ENCODE measurements around the gene USF1. TPM values are rescaled to one million over a fixed set of nuclear protein-coding genes. Genes with fewer than 3 reads are reported as not detected.
"Not testable (repeated sequence)": the region's sequence is repeated elsewhere in the genome, so short reads cannot be mapped to it uniquely, and the experiment has no call there.

USF1 gene
- total RNA-seq, 1 donor from 2014 or later: 45.9 TPM

GRCh38 chr1:161000736-161001480 lies 44.9 kb downstream of the USF1 start:
- TF ChIP-seq CTCF (IDR thresholded peaks at IDR 0.05; ENCODE audit: insufficient read depth, low read length, poor library complexity, severe bottlenecking): no peak
- peaks cover 9% of the 10 kb centered on the region for H3K36me3 ChIP-seq (ENCODE audit: control insufficient read depth, insufficient read depth, low read length)
- no peak overlapping the region for H3K4me3 ChIP-seq (ENCODE audit: low read depth, low read length)
- DNase-seq (ENCODE audit: low read depth): no peak
- H3K27me3 ChIP-seq (ENCODE audit: control insufficient read depth, insufficient read depth, low read length): no peaks in the 10 kb centered on the region

GRCh38 chr1:160999376-160999775 lies 46.4 kb downstream of the USF1 start:
- no peaks in the 10 kb centered on the region for H3K27me3 ChIP-seq (ENCODE audit: control insufficient read depth, insufficient read depth, low read length)
- no peak for TF ChIP-seq CTCF (IDR thresholded peaks at IDR 0.05; ENCODE audit: insufficient read depth, low read length, poor library complexity, severe bottlenecking)
- peaks cover 9% of the 10 kb centered on the region for H3K36me3 ChIP-seq (ENCODE audit: control insufficient read depth, insufficient read depth, low read length)
- DNase-seq (ENCODE audit: low read depth): no peak
- no peak overlapping the region for H3K4me3 ChIP-seq (ENCODE audit: low read depth, low read length)

DNA sequence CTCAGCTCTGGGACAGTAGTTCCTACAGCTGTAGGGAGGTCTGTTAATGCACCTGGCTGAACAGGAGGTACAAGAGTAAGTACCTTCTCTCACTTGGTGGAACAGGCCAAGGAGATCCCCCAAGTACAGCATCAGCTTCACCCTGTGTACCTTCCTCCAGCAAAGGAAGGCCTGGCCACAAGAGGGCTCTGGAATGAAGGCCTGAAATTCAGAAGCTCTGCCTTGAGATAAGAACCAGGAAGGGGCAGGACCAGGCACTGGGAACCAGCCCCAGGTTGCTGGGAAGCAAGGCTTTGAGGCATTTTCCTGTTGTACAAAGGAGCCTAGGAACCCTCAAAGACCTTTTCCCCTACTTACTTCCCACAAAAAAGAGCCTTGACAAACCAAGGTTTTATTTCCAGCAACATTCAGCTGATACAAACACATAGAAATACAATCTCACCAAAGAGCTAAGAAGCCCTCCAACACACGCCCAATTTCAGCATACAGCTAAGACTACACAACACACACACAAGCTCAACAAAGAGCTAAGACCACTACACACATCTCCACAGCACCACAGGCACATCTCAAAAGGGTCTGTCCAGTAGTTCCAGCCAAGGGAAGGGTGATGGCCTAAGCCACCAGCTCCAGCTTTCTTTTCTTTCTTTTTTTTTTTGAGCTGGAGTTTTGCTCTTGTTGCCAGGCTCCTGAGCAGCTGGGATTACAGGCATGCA lies 48.3 kb downstream of the USF1 start:
- DNase-seq (ENCODE audit: low read depth): no peak

DNA sequence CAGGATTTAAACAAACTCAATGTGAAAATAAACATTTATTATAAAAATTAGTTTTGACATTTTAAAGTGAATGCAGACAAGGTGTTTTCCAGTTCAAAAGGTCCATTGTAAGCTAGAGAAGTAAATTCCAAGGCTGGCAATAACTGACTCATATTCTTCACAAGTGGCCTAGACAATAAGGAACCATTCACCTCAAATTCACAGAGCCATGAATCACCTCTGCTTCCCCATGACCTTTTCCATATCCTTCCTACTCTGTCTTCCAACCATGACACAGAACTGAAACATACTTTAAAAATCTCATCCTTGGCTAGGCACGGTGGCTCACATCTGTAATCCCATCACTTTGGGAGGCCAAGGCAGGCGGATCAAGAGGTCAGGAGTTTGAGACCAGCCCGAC lies 49.6 kb downstream of the USF1 start:
- peaks cover 9% of the 10 kb centered on the region for H3K36me3 ChIP-seq (ENCODE audit: control insufficient read depth, insufficient read depth, low read length)
- H3K4me3 ChIP-seq (ENCODE audit: low read depth, low read length): no peak overlapping the region
- no peak for TF ChIP-seq CTCF (IDR thresholded peaks at IDR 0.05; ENCODE audit: insufficient read depth, low read length, poor library complexity, severe bottlenecking)
- no peaks in the 10 kb centered on the region for H3K27me3 ChIP-seq (ENCODE audit: control insufficient read depth, insufficient read depth, low read length)
- peak; percentile 88 for DNase-seq (ENCODE audit: low read depth)

More for the DNA sequence above, 48.3 kb downstream of the USF1 start:
- Histone ChIP-seq H3K4me3 (ENCODE audit: low read depth, low read length) (no peak overlapping the region), H3K36me3 (ENCODE audit: control insufficient read depth, insufficient read depth, low read length) (peaks cover 9% of the 10 kb centered on the region), H3K27me3 (ENCODE audit: control insufficient read depth, insufficient read depth, low read length) (no peaks in the 10 kb centered on the region)
- TF ChIP-seq CTCF (IDR thresholded peaks at IDR 0.05; ENCODE audit: insufficient read depth, low read length, poor library complexity, severe bottlenecking): peak; percentile 40

GRCh38 chr1:160993544-160994193 lies 52.1 kb downstream of the USF1 start:
- DNase-seq (ENCODE audit: low read depth): no peak
- peak; percentile 16 for TF ChIP-seq CTCF (IDR thresholded peaks at IDR 0.05; ENCODE audit: insufficient read depth, low read length, poor library complexity, severe bottlenecking)
- H3K4me3 ChIP-seq (ENCODE audit: low read depth, low read length): no peak overlapping the region
- peaks cover 2% of the 10 kb centered on the region for H3K36me3 ChIP-seq (ENCODE audit: control insufficient read depth, insufficient read depth, low read length)
- H3K27me3 ChIP-seq (ENCODE audit: control insufficient read depth, insufficient read depth, low read length): no peaks in the 10 kb centered on the region

- H3K4me3 ChIP-seq (ENCODE audit: low read depth, low read length); DNase-seq (ENCODE audit: low read depth); H3K36me3 ChIP-seq (ENCODE audit: control insufficient read depth, insufficient read depth, low read length); H3K27me3 ChIP-seq (ENCODE audit: control insufficient read depth, insufficient read depth, low read length): not testable (repeated sequence)
Observed at GRCh38 chr1:160992036-160992435, 53.7 kb downstream of the USF1 start.
